Erythroblast (primary cell): ENCODE data around the gene SCUBE1.

Experiments
- GATA1 ChIP-seq: IDR thresholded peaks from 2 replicates; pipeline ENCODE4 v1.6.1; 2011; ENCODE audit warnings: low read depth, mild to moderate bottlenecking, control low read depth, low read length, moderate library complexity
- POLR2A ChIP-seq: IDR thresholded peaks from 2 replicates; pipeline ENCODE4 v1.6.1; 2011; ENCODE audit warnings: mild to moderate bottlenecking, low read length

GRCh38 chr22:43203471-43203981 lies 139.6 kb downstream of the SCUBE1 start:
- TF ChIP-seq POLR2A = no peak
- no peak for TF ChIP-seq GATA1
